H1 (cell line): Measurements from ENCODE around the gene ADGRB3. TPM values are rescaled to one million over a fixed set of nuclear protein-coding genes. Genes with fewer than 3 reads are reported as not detected.

Experiments
- CTCF ChIA-PET: fragments of 300-600 bp; sonication (Branson Sonifier 250); formaldehyde crosslinking; loops from one replicate; lab custom pipeline; 2021; ENCODE audit not compliant: partially characterized antibody; lab: Charles Lee
- POLR2A ChIA-PET: fragments of 300-600 bp; sonication (Branson Sonifier 250); formaldehyde crosslinking; loops from one replicate; lab custom pipeline; 2021; ENCODE audit warnings: inconsistent platforms; ENCODE audit not compliant: partially characterized antibody; lab: Charles Lee
- DNase-seq, 2 experiments: peaks; one replicate each; pipeline versions ENCODE4 v3.0.0 to v3.0.0-alpha.2; 2010 to 2022; ENCODE audit warnings: low spot score in 2 of 2, low read depth in 1 of 2, mixed read lengths in 1 of 2
- FAIRE-seq: peaks from 2 replicates; lab custom pipeline; 2011; peaks lifted over from hg19 to GRCh38; lab: Jason Lieb, UNC
- H2AFZ ChIP-seq: 2 replicates; pipeline ENCODE4 v1.8.1; 2012; ENCODE audit warnings: low read length, inconsistent platforms
- H2AK5ac ChIP-seq: 2 replicates; pipeline ENCODE4 v1.6.1; 2013; ENCODE audit warnings: low read depth, low read length
- H2BK120ac ChIP-seq: replicated peaks from 2 replicates; pipeline ENCODE3; 2013; ENCODE audit warnings: low read depth, low read length, inconsistent platforms
- H2BK12ac ChIP-seq: 2 replicates; pipeline ENCODE4 v1.6.1; 2013; ENCODE audit warnings: low read depth, low read length
- H2BK15ac ChIP-seq: 2 replicates; pipeline ENCODE4 v1.6.1; 2013; ENCODE audit warnings: low read length
- H2BK20ac ChIP-seq: 2 replicates; pipeline ENCODE4 v1.6.1; 2013; ENCODE audit warnings: low read length
- H2BK5ac ChIP-seq: 2 replicates; pipeline ENCODE4 v1.6.1; 2013; ENCODE audit warnings: low read depth, low read length
- H3K14ac ChIP-seq: 2 replicates; pipeline ENCODE4 v1.6.1; 2013; ENCODE audit warnings: inconsistent platforms; ENCODE audit not compliant: insufficient read length
- H3K18ac ChIP-seq: 2 replicates; pipeline ENCODE4 v1.6.1; 2013; ENCODE audit warnings: low read length; ENCODE audit errors: extremely low read depth
- H3K23ac ChIP-seq: 2 replicates; pipeline ENCODE4 v1.6.1; 2013; ENCODE audit warnings: inconsistent platforms; ENCODE audit not compliant: insufficient read length
- H3K23me2 ChIP-seq: 2 replicates; pipeline ENCODE4 v1.6.1; 2013; ENCODE audit warnings: low read depth, low read length
- H3K27ac ChIP-seq: 2 replicates; pipeline ENCODE4 v1.6.1; 2011; ENCODE audit warnings: low read depth, low read length, inconsistent platforms
- H3K27me3 ChIP-seq, 4 experiments: replicated peaks in 1 of 4; 1 replicate in 1 of 4; 2 replicates in 3 of 4; pipeline versions ENCODE4 v1.6.1 to v1.8.1; 2011 to 2013; ENCODE audit warnings: low read length in 3 of 4, mild to moderate bottlenecking in 3 of 4, inconsistent platforms in 2 of 4, mixed read lengths in 2 of 4, moderate library complexity in 1 of 4; ENCODE audit not compliant: control insufficient read depth in 3 of 4, insufficient read depth in 3 of 4; ENCODE audit errors: extremely low read depth in 1 of 4
- H3K36me3 ChIP-seq, 4 experiments: 2 replicates each; pipeline versions ENCODE4 v1.6.1 to v1.8.1; 2011 to 2013; ENCODE audit warnings: mild to moderate bottlenecking in 4 of 4, low read length in 3 of 4, moderate library complexity in 2 of 4, control low read depth in 1 of 4, inconsistent platforms in 1 of 4; ENCODE audit not compliant: insufficient read depth in 4 of 4, control insufficient read depth in 2 of 4
- H3K4ac ChIP-seq: replicated peaks from 2 replicates; pipeline ENCODE3; 2013; ENCODE audit warnings: low read length, low read depth, mixed read lengths, inconsistent platforms; ENCODE audit not compliant: insufficient read length
- H3K4me1 ChIP-seq, 4 experiments: replicated peaks in 1 of 4; 1 replicate in 1 of 4; 2 replicates in 3 of 4; pipeline versions ENCODE4 v1.6.1 to v1.8.1; 2011 to 2013; ENCODE audit warnings: low read length in 3 of 4, inconsistent platforms in 2 of 4, mixed read lengths in 1 of 4; ENCODE audit not compliant: insufficient read depth in 4 of 4, control insufficient read depth in 3 of 4
- H3K4me2 ChIP-seq, 2 experiments: 2 replicates each; pipeline versions ENCODE4 v1.6.1 to v1.8.1; 2011 to 2013; ENCODE audit warnings: low read depth in 2 of 2, low read length in 2 of 2, control low read depth in 1 of 2, inconsistent platforms in 1 of 2, mild to moderate bottlenecking in 1 of 2; ENCODE audit not compliant: insufficient read depth in 1 of 2
- H3K4me3 ChIP-seq, 4 experiments: fragments of 200-600, 300-600 bp in 1 of 4; sonication (generic), shearing (Covaris generic), sonication (Bioruptor Twin) in 1 of 4; 2 replicates each; pipeline versions ENCODE4 v1.5.1 to v1.8.1; 2011 to 2016; ENCODE audit warnings: low read length in 4 of 4, low read depth in 3 of 4, control low read depth in 2 of 4, inconsistent platforms in 2 of 4, mild to moderate bottlenecking in 2 of 4, mixed read lengths in 1 of 4, moderate library complexity in 1 of 4; ENCODE audit not compliant: insufficient read depth in 2 of 4; ENCODE audit errors: extremely low read depth in 1 of 4
- H3K56ac ChIP-seq: replicated peaks from 2 replicates; pipeline ENCODE3; 2013; ENCODE audit warnings: low read depth, mild to moderate bottlenecking, mixed read lengths, low read length, inconsistent platforms; ENCODE audit not compliant: insufficient read length
- H3K79me1 ChIP-seq: 2 replicates; pipeline ENCODE4 v1.6.1; 2013; ENCODE audit warnings: low read depth, low read length, control low read depth
- H3K79me2 ChIP-seq, 2 experiments: 2 replicates each; pipeline versions ENCODE4 v1.6.1 to v1.8.1; 2012 to 2013; ENCODE audit warnings: low read length in 2 of 2, mild to moderate bottlenecking in 2 of 2, inconsistent platforms in 1 of 2; ENCODE audit not compliant: insufficient read depth in 2 of 2, control insufficient read depth in 1 of 2
- H3K9ac ChIP-seq, 4 experiments: replicated peaks in 1 of 4; 1 replicate in 1 of 4; 2 replicates in 3 of 4; pipeline versions ENCODE4 v1.6.1 to v1.8.1; 2011 to 2013; ENCODE audit warnings: low read depth in 3 of 4, low read length in 3 of 4, control low read depth in 2 of 4, mild to moderate bottlenecking in 2 of 4, moderate library complexity in 2 of 4, inconsistent platforms in 1 of 4; ENCODE audit errors: extremely low read depth in 1 of 4
- H3K9me3 ChIP-seq, 2 experiments: 2 replicates each; pipeline versions ENCODE4 v1.6.1 to v1.8.1; 2012 to 2013; ENCODE audit warnings: mild to moderate bottlenecking in 2 of 2, moderate library complexity in 2 of 2, control low read depth in 1 of 2, inconsistent platforms in 1 of 2, low read depth in 1 of 2, low read length in 1 of 2, mixed read lengths in 1 of 2; ENCODE audit not compliant: insufficient read depth in 2 of 2
- H4K20me1 ChIP-seq, 2 experiments: replicated peaks in 1 of 2; 2 replicates each; pipeline versions ENCODE3 to v1.8.1; 2011 to 2013; ENCODE audit warnings: inconsistent platforms in 2 of 2, low read length in 2 of 2, mild to moderate bottlenecking in 1 of 2; ENCODE audit not compliant: insufficient read depth in 2 of 2, control insufficient read depth in 1 of 2
- H4K5ac ChIP-seq: 2 replicates; pipeline ENCODE4 v1.6.1; 2013; ENCODE audit warnings: low read length, low read depth, mixed read lengths, inconsistent platforms; ENCODE audit not compliant: insufficient read length
- H4K8ac ChIP-seq: 2 replicates; pipeline ENCODE4 v1.8.0; 2013; ENCODE audit warnings: mild to moderate bottlenecking, moderate library complexity, low read length, inconsistent platforms; ENCODE audit not compliant: insufficient read depth; ENCODE audit errors: extremely low read depth
- H4K91ac ChIP-seq: replicated peaks from 2 replicates; pipeline ENCODE3; 2013; ENCODE audit warnings: low read length, mixed read lengths, inconsistent platforms; ENCODE audit not compliant: insufficient read length
- CBX8 ChIP-seq: fragments of 300-800, 300-1000 bp; sonication (generic); IDR thresholded peaks from 2 replicates; pipeline ENCODE4 v1.7.1; 2016; ENCODE audit warnings: low read depth, low read length, borderline replicate concordance
- EGR1 ChIP-seq: IDR thresholded peaks from 2 replicates; pipeline ENCODE4 v1.6.1; 2011; ENCODE audit warnings: low read depth, low read length, borderline replicate concordance
- HDAC2 ChIP-seq, 2 experiments: fragments of 300-600 bp in 1 of 2; sonication (generic) in 1 of 2; IDR thresholded peaks; 2 replicates each; pipeline ENCODE4 v1.6.1; 2011 to 2012; ENCODE audit warnings: low read depth in 2 of 2, low read length in 2 of 2, mild to moderate bottlenecking in 2 of 2, moderate library complexity in 2 of 2, borderline replicate concordance in 1 of 2, inconsistent platforms in 1 of 2
- POU5F1 ChIP-seq: IDR thresholded peaks from 2 replicates; pipeline ENCODE4 v1.6.1; 2011; ENCODE audit warnings: low read depth, mild to moderate bottlenecking, low read length, moderate library complexity
- RBBP5 ChIP-seq: IDR thresholded peaks from 2 replicates; pipeline ENCODE4 v1.7.1; 2012; ENCODE audit warnings: low read depth, mild to moderate bottlenecking, inconsistent platforms, low read length, moderate library complexity, borderline replicate concordance
- TEAD4 ChIP-seq: IDR thresholded peaks from 2 replicates; pipeline ENCODE4 v1.6.1; 2012; ENCODE audit warnings: low read depth, low read length, inconsistent platforms, mixed read lengths
- WGBS, 2 experiments: shearing (Covaris generic) in 1 of 2; methylation state at CpG; one replicate each; pipeline versions ENCODE4 v1.1.6 to v1.1.7; 2013 to 2015; ENCODE audit warnings: low lambda C conversion rate in 2 of 2, mixed read lengths in 2 of 2, inconsistent platforms in 1 of 2, low coverage in 1 of 2, missing lambda C conversion rate in 1 of 2; ENCODE audit not compliant: insufficient replicate concordance in 2 of 2, insufficient coverage in 1 of 2, insufficient read length in 1 of 2; ENCODE audit errors: extremely low coverage in 1 of 2, missing lambda C conversion rate in 1 of 2; 5-methylcytosine and 5-hydroxymethylcytosine counted together
- polyA plus RNA-seq, 7 experiments: library from polyadenylated mRNA; depleted of rRNA in 3 of 7; stranded (reverse) in 5 of 7; unstranded in 2 of 7; fragments of >200 nt in 5 of 7; fragments of 200-250 nt in 2 of 7; gene quantifications; 1 replicate in 5 of 7; 2 replicates in 1 of 7; 4 replicates in 1 of 7; pipeline versions ENCODE4 v1.2.1 to v1.2.3, GENCODE V29; 2011 to 2013; ENCODE audit warnings: missing spikeins in 2 of 7, mixed read lengths in 2 of 7
- total RNA-seq: library from RNA; stranded (reverse); fragmentation: NEBNext Ultra II Directional; extraction: Animal tissue kit (Norgen Biotek cat#: 25700); gene quantifications from 2 replicates; pipeline ENCODE4 v1.2.1, GENCODE V29; 2021

Gene ADGRB3
- total and polyA plus RNA-seq, 2 of the 8 experiments (the other 6 are each of a cell fraction or from before 2014, with no cell fraction given): 0.35 to 1.2 TPM

- no peaks in the 10 kb centered on the region for H3K9me3 ChIP-seq
- ChIA-PET CTCF (interaction anchor here (0.6 to 1.3 kb wide), 3 partner anchors 22 to 157 kb away, joined by 3 read pairs; no protein-coding TSS in a partner anchor), POLR2A (no interaction called here)
- H3K14ac ChIP-seq: no peak overlapping the region
- no peak overlapping the region for H3K4me3 ChIP-seq
- H3K4me1 ChIP-seq: no peaks in the 10 kb centered on the region
- H2BK15ac ChIP-seq: no peak overlapping the region
- no peaks in the 10 kb centered on the region for H3K23me2 ChIP-seq
- no peak overlapping the region for H2BK120ac ChIP-seq
- no peak overlapping the region for H3K23ac ChIP-seq
- no peak for FAIRE-seq
- no peaks in the 10 kb centered on the region for H3K79me1 ChIP-seq
- no peak overlapping the region for H4K8ac ChIP-seq
- H2AK5ac ChIP-seq: no peak overlapping the region
- H2BK12ac ChIP-seq: no peak overlapping the region
- H3K79me2 ChIP-seq: no peaks in the 10 kb centered on the region
- H3K4ac ChIP-seq: no peak overlapping the region
- no peak overlapping the region for H3K56ac ChIP-seq
- H2BK20ac ChIP-seq: no peak overlapping the region
- no peaks in the 10 kb centered on the region for H3K27me3 ChIP-seq
- H4K91ac ChIP-seq: no peak overlapping the region
- H3K9ac ChIP-seq: no peak overlapping the region
- no peak overlapping the region for H3K27ac ChIP-seq
- H4K5ac ChIP-seq: no peak overlapping the region
- H3K18ac ChIP-seq: no peak overlapping the region
- H4K20me1 ChIP-seq: no peaks in the 10 kb centered on the region
- no peak overlapping the region for H2AFZ ChIP-seq
- H3K36me3 ChIP-seq: no peaks in the 10 kb centered on the region
- no peak overlapping the region for H3K4me2 ChIP-seq
- WGBS, 2 experiments: 92% methylated on average over 8 of the region's 8 CpGs; no CpG with 5 or more reads in 1 of the 2 experiments
- no peak for DNase-seq
- H2BK5ac ChIP-seq: no peak overlapping the region
- TF ChIP-seq HDAC2 (IDR thresholded peaks at IDR 0.05; ENCODE audit: borderline replicate concordance in 1 of 2, low read depth in 2 of 2, low read length in 2 of 2) (no peak), RBBP5 (no peak), EGR1 (no peak), CBX8 (no peak), TEAD4 (no peak), POU5F1 (no peak)
Measured at GRCh38 chr6:69289689-69290495, 654.8 kb downstream of the ADGRB3 start.
